Measurements from ENCODE around the gene CXCL14. TPM values are rescaled to one million over a fixed set of nuclear protein-coding genes. Genes with fewer than 3 reads are reported as not detected.
A peak's percentile ranks its signal among the peaks of the same experiment; 100 is the strongest.

CXCL14 gene
- total and polyA plus RNA-seq, 7 donors, result 2.6 to 28.9 (median 21.4) TPM

GRCh38 chr5:135561266-135561665, 17.5 kb downstream of the CXCL14 start:
- no peak for TF ChIP-seq CTCF (IDR thresholded peaks at IDR 0.05)
- 88 to 95% (median 93%) methylated on average over 6 of the region's 6 CpGs for WGBS, 3 donors
- H3K27ac ChIP-seq, result no peak overlapping the region
- DNase-seq (no peak), ATAC-seq (no peak)
- intact Hi-C loops (cut with DNase I), result loop anchor here (2.0 to 10.0 kb wide), 3 partner anchors 164 to 271 kb away; partner anchors contain the start of gene SLC25A48 (in 1 of the 2)
- no peaks in the 10 kb centered on the region for H3K9me3 ChIP-seq
- H3K36me3 ChIP-seq (ENCODE audit: insufficient read depth in 1 of 2, low read depth in 1 of 2), result no peaks in the 10 kb centered on the region
- no peaks in the 10 kb centered on the region for H3K4me1 ChIP-seq
- peaks cover 0 to 18% (median 4%) of the 10 kb centered on the region in 3 donors for H3K27me3 ChIP-seq (ENCODE audit: insufficient read depth in 3 of 3, low read length in 2 of 3)
- no peak overlapping the region for H3K4me3 ChIP-seq

DNA sequence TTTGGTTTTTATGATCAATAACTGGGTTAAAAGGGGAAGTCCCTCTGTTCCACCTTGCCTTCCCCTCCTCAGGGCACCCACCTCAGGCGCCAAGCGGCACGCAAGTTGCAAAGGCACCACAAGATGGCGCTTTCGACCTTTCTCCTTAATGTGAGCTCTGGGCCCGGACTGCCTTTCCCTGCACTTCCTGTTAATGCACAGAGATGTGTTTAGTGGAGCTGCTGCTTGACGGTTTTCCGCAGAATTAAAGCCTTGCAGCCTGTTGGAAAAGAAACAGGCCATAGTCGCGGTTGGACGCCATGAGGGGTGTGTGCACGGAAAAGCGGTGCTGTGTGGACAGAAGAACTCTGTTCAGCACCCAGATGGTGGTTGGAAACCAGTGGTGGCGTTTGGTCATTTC, 17.9 kb downstream of the CXCL14 start:
- no peaks in the 10 kb centered on the region for H3K36me3 ChIP-seq (ENCODE audit: insufficient read depth in 1 of 2, low read depth in 1 of 2)
- peak; percentile 69 to 88 (median 85) for ATAC-seq
- no peak overlapping the region for H3K4me3 ChIP-seq
- 15 to 17% (median 17%) methylated on average over 14 of the region's 14 CpGs for WGBS, 3 donors
- peak; percentile 72 to 81 for DNase-seq
- no peaks in the 10 kb centered on the region for H3K9me3 ChIP-seq
- intact Hi-C loops (cut with DNase I), result loop anchor here (2.0 to 10.0 kb wide), 3 partner anchors 164 to 271 kb away; partner anchors contain the start of gene SLC25A48 (in 1 of the 2)
- TF ChIP-seq CTCF (IDR thresholded peaks at IDR 0.05), result peak; percentile 79
- H3K27ac ChIP-seq, result no peak overlapping the region
- H3K27me3 ChIP-seq (ENCODE audit: insufficient read depth in 3 of 3, low read length in 2 of 3), result peaks cover 0 to 18% (median 4%) of the 10 kb centered on the region in 3 donors
- no peaks in the 10 kb centered on the region for H3K4me1 ChIP-seq

DNA sequence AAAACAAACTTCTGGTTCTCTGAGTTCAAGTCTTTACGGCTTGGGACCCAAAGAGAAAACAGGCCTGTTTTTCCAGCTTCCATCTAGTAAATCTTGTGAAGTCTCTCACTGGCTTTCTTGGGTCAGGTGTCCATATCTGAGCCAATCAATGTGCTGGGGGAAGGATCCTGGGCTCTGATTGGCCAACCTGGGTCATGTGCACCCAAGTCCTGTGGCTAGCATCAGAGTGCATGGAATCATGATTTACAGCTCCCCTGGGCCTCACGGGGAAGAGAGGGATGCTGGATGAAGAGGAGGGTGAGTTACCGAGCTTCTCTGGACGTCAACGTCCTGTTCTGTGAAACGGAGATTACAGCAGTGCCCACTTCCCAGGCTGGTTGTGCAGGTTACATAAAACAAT, 19.4 kb downstream of the CXCL14 start:
- WGBS, 3 donors, result 36 to 48% (median 42%) methylated on average over 6 of the region's 6 CpGs
- intact Hi-C loops (cut with DNase I), result no loop called here
- H3K27me3 ChIP-seq (ENCODE audit: insufficient read depth in 3 of 3, low read length in 2 of 3), result peaks cover 0 to 24% (median 4%) of the 10 kb centered on the region in 3 donors
- DNase-seq, result no peak
- H3K4me3 ChIP-seq, result no peak overlapping the region
- no peaks in the 10 kb centered on the region for H3K36me3 ChIP-seq (ENCODE audit: insufficient read depth in 1 of 2, low read depth in 1 of 2)
- no peaks in the 10 kb centered on the region for H3K9me3 ChIP-seq
- no peak for TF ChIP-seq CTCF (IDR thresholded peaks at IDR 0.05)
- ATAC-seq, result no peak
- no peaks in the 10 kb centered on the region for H3K4me1 ChIP-seq
- no peak overlapping the region for H3K27ac ChIP-seq

DNA sequence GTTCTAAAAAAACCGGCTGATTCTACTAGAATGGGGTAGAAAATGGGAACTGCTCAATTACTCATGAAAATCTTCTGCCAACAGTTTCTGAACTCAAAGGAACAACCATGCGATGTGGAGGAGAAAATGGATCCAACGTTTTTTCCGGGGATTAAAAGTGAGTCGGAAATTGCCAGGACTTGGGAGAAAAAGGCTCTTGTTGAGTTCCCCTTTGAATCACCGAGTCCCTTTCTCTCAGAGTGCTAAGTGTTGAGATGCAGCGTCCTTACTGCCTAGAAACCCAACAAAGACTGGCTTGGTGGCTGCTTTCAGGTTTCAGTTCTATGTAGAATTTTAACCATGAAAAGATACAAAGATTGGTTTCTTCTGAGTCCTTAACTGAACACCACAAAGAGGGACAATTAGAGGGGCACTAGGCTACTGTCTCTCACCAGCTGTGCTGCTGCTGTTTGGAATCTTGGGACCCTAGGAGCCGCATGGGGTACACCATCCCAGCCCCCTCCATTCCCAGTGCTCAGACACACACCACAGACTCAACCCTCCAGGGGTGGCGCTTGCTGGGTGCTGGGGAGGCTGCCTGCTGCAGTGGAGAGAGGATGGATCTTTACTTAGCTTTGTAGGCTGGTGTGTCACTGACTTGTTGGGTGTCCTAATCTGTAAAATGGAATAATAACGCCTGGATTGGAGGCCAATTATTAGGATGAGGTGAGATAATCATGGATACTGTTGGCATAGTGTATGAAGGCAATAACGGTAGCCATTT, 21.5 kb downstream of the CXCL14 start:
- WGBS, 3 donors, result 47 to 61% (median 51%) methylated on average over 11 of the region's 11 CpGs
- Histone ChIP-seq H3K4me1 (no peaks in the 10 kb centered on the region), H3K36me3 (ENCODE audit: insufficient read depth in 1 of 2, low read depth in 1 of 2) (no peaks in the 10 kb centered on the region), H3K9me3 (no peaks in the 10 kb centered on the region), H3K4me3 (no peak overlapping the region), H3K27ac (no peak overlapping the region), H3K27me3 (ENCODE audit: insufficient read depth in 3 of 3, low read length in 2 of 3) (peaks cover 0 to 24% (median 7%) of the 10 kb centered on the region in 3 donors)
- no peak for DNase-seq
- ATAC-seq, result no peak
- TF ChIP-seq CTCF (IDR thresholded peaks at IDR 0.05), result no peak
- intact Hi-C loops (cut with DNase I), result no loop called here
